Nephron progenitor cell (in vitro differentiated cells): Measurements from ENCODE around the gene PLG.
"Not testable (repeated sequence)": the region's sequence is repeated elsewhere in the genome, so short reads cannot be mapped to it uniquely, and the experiment has no call there.

ENCODE experiments used
- DNase-seq: peaks from one replicate; pipeline ENCODE4 v3.0.0; 2021
- H3K27ac Mint-ChIP-seq: 2 replicates; pipeline ENCODE4 v1.8.0; 2021; ENCODE audit warnings: mild to moderate bottlenecking, moderate library complexity, mixed read lengths
- H3K27me3 Mint-ChIP-seq: 2 replicates; pipeline ENCODE4 v1.8.0; 2021; ENCODE audit warnings: mild to moderate bottlenecking, low read depth, mixed read lengths; ENCODE audit not compliant: poor library complexity
- H3K36me3 Mint-ChIP-seq: 2 replicates; pipeline ENCODE4 v1.8.0; 2021; ENCODE audit warnings: low read depth, mixed read lengths
- H3K4me1 Mint-ChIP-seq: 2 replicates; pipeline ENCODE4 v1.8.0; 2021; ENCODE audit warnings: mixed read lengths
- H3K4me3 Mint-ChIP-seq: 2 replicates; pipeline ENCODE4 v1.8.0; 2021; ENCODE audit warnings: mild to moderate bottlenecking, moderate library complexity, mixed read lengths
- H3K9me3 Mint-ChIP-seq: 2 replicates; pipeline ENCODE4 v1.8.0; 2021; ENCODE audit warnings: mild to moderate bottlenecking, moderate library complexity, mixed read lengths
- TF ChIP-seq, protein P1 (sequence below): fragments of 200-600 bp; sonication (generic); IDR thresholded peaks from 2 replicates; pipeline ENCODE4 v1.5.0; 2021; ENCODE audit warnings: antibody characterized with exemption

PLG gene

DNA sequence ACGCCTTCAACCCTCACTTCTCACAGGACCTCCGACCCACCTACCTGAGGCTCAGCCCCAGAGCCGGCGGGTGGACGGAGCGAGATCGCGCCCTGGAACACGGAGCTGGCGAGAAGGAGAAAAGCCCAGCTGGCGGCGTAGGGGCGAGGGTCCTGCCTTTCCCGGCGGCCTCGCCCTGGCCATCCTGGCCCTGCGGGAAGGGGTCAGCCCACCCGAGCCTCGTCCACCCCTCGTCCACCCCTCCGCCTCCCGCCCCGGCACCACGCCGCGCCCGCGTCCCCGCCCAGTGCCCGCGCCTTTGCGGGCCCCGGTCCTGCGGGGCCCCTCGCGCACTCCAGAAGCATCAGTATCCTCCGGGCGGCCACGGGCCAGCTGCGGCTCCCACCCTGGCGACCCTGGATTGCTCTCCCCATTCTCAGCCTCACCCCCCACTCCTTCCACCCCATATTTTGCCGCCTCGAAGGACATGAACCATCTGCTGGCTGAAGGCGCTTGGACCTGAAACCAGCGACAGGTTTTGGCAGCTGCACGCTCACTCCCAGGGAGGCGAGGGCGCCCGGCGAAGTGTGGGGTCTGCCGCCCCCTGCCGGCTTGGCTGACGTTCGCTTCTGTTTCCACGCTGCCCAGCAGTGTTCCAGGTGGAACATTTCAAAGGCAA lies 65.1 kb downstream of the PLG start:
- DNase-seq = peak; percentile 86
- H3K36me3 Mint-ChIP-seq = peaks cover 4% of the 10 kb centered on the region
- no peak overlapping the region for H3K27ac Mint-ChIP-seq
- H3K27me3 Mint-ChIP-seq = peaks cover 16% of the 10 kb centered on the region
- H3K4me3 Mint-ChIP-seq = peak overlapping the region; percentile 92
- TF ChIP-seq, protein P1, sequence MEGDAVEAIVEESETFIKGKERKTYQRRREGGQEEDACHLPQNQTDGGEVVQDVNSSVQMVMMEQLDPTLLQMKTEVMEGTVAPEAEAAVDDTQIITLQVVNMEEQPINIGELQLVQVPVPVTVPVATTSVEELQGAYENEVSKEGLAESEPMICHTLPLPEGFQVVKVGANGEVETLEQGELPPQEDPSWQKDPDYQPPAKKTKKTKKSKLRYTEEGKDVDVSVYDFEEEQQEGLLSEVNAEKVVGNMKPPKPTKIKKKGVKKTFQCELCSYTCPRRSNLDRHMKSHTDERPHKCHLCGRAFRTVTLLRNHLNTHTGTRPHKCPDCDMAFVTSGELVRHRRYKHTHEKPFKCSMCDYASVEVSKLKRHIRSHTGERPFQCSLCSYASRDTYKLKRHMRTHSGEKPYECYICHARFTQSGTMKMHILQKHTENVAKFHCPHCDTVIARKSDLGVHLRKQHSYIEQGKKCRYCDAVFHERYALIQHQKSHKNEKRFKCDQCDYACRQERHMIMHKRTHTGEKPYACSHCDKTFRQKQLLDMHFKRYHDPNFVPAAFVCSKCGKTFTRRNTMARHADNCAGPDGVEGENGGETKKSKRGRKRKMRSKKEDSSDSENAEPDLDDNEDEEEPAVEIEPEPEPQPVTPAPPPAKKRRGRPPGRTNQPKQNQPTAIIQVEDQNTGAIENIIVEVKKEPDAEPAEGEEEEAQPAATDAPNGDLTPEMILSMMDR = peak; percentile 89
- H3K4me1 Mint-ChIP-seq = peaks cover 4% of the 10 kb centered on the region
- peaks cover 9% of the 10 kb centered on the region for H3K9me3 Mint-ChIP-seq

DNA sequence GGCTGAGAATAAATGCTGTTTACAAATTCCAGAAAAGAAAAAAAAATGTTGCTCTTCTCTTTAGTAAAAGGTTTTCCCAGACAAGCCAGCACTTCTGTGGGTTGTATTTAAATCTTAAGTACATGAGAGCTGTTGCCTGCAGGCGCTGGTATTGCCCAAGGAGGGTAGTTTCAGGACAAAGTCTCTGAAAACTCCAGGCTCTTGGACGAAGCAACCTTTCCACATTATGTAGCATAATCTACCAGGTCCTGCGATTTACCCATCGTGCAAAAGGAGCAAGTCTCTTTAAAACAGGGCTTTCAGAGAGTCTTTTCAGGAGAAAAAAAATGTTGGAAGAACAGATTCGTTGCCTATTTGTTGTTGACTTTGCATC lies 65.6 kb downstream of the PLG start:
- Mint-ChIP-seq H3K27me3 (peaks cover 16% of the 10 kb centered on the region), H3K4me1 (peaks cover 4% of the 10 kb centered on the region), H3K27ac (no peak overlapping the region), H3K36me3 (peaks cover 2% of the 10 kb centered on the region), H3K9me3 (peaks cover 4% of the 10 kb centered on the region), H3K4me3 (peak overlapping the region; percentile 92)
- TF ChIP-seq, protein P1 = no peak
- DNase-seq = no peak

DNA sequence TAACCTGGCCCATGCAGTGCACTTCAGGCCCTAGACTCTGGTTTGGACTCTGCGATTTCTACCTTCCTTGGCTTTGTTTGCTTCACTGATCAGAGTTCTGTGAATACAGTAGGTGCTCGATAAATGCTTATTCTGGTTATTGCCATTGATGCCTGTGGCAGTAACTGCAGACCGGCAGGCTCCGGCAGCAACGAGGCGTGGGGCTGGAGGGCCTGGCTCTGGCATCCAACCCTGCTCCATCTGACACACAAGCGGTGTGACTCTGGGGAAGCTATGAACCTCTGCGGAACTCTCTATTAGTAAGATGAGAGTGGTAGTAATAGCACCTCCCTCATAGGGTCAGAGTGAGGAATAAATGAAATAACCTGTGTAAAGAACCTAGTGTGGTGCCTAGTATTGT lies 66.1 kb downstream of the PLG start:
- Mint-ChIP-seq H3K4me3 (peak overlapping the region; percentile 92), H3K9me3 (no peaks in the 10 kb centered on the region), H3K36me3 (no peaks in the 10 kb centered on the region), H3K4me1 (peaks cover 4% of the 10 kb centered on the region), H3K27ac (no peak overlapping the region), H3K27me3 (peaks cover 16% of the 10 kb centered on the region)
- no peak for DNase-seq
- TF ChIP-seq, protein P1 = no peak

DNA sequence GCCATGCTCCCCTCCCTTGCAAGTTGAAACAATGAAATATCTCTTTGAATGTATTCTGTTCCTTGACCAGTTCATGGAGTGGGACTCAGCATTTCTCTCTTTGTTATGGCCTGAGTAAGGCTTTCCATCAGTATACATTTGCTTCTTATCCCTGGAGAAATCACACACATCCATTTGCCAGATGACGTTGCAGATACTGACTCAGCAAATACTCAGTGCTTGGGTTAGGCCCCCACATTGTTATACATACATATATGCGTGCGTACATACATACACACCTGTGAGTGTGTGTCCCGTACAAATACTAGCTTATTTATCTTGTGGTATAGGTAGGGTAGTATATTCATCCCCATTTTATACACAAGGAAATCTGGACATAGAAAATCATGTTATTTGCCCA lies 72.4 kb downstream of the PLG start:
- no peak overlapping the region for H3K27ac Mint-ChIP-seq
- H3K4me3 Mint-ChIP-seq = no peak overlapping the region
- peaks cover 6% of the 10 kb centered on the region for H3K27me3 Mint-ChIP-seq
- H3K4me1 Mint-ChIP-seq = no peaks in the 10 kb centered on the region
- TF ChIP-seq, protein P1 = no peak
- H3K9me3 Mint-ChIP-seq = no peaks in the 10 kb centered on the region
- no peaks in the 10 kb centered on the region for H3K36me3 Mint-ChIP-seq
- no peak for DNase-seq

DNA sequence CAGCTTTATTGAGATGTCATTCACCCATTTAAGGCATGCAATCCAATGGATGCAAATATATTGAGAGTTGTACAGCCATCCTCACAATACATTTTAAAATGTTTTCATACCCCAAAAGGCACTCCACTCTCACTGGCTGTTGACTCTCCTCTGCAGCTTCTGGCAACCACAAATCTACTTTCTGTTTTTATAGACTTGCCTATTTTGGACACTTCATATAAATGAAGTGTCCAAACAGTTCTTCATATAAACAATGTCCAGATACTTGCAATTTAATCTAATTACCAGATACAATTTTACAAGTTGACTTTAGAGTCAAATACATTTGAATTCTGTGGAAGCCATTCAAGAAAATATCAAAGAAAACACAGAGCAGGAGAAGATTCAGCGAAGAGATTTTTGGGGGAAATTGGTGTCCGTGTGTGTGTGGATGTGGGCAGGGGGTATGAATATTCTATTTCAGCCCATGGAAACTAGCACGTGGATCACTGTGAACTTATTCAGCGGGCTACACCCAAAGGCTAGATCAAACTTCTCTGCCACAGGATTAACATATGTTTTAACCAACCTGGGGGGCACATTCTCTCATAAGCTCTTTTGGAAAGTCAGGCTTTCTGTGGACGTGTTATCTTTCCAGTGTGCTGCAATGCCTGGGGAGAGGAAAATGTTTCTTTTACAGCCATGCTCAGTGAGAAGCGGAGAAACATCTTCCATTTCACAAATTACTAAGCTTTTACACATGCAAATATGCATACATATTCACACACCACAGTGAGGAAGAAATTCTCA lies 73.9 kb downstream of the PLG start:
- TF ChIP-seq, protein P1 = no peak
- Mint-ChIP-seq H3K27ac (no peak overlapping the region), H3K4me3 (no peak overlapping the region), H3K9me3 (peaks cover 4% of the 10 kb centered on the region), H3K4me1 (no peaks in the 10 kb centered on the region), H3K27me3 (no peaks in the 10 kb centered on the region), H3K36me3 (no peaks in the 10 kb centered on the region)
- no peak for DNase-seq

DNA sequence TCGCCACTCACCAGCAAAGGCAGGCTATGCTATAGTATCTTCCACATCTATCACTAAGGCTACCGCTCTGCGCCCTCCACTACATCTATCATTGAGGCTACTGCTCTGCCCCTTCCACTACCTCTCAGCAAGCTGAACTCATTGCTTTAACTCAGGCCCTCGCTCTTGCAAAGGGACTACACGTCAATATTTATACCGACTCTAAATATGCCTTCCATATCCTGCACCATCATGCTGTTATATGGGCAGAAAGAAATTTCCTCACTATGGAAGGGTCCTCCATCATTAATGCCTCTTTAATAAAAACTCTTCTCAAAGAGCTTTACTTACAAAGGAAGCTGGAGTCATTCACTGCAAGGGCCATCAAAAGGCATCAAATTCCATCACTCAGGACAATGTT lies 77.1 kb downstream of the PLG start:
- not testable (repeated sequence) for H3K27me3 Mint-ChIP-seq, H3K27ac Mint-ChIP-seq, H3K9me3 Mint-ChIP-seq, H3K36me3 Mint-ChIP-seq, H3K4me3 Mint-ChIP-seq, DNase-seq, H3K4me1 Mint-ChIP-seq

DNA sequence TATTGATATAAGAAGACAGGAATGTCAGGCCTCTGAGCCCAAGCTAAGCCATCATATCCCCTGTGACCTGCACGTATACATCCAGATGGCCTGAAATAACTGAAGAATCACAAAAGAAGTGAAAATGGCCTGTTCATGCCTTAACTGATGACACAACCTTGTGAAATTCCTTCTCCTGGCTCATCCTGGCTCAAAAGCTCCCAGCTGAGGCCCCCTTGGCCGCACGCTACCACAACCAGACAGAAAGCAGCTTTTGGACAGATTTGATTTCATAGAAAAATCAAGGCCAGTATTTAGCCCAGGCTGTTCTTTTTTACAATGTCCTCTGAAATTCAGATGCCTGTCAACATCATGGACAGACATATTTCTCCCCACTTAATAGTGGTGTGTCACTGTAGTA lies 78.6 kb downstream of the PLG start:
- not testable (repeated sequence) for H3K27ac Mint-ChIP-seq, H3K27me3 Mint-ChIP-seq, H3K4me3 Mint-ChIP-seq, DNase-seq, H3K9me3 Mint-ChIP-seq, H3K4me1 Mint-ChIP-seq, H3K36me3 Mint-ChIP-seq
